GM19328 (cell line): ENCODE measurements around the gene ZNF385D.

ENCODE experiments used
- ATAC-seq: cut with Tn5 transposase; IDR thresholded peaks from one replicate; pipeline ENCODE4 v1.9.1; 2021; ENCODE audit warnings: mild to moderate bottlenecking, moderate library complexity; ENCODE audit not compliant: unreplicated experiment

ZNF385D gene

GRCh38 chr3:21618695-21619094 is 132.3 kb downstream of the ZNF385D start:
- ATAC-seq: no peak

- no peak for ATAC-seq
Observed at GRCh38 chr3:21613372-21614070, 137.5 kb downstream of the ZNF385D start.

- ATAC-seq: no peak
Observed at GRCh38 chr3:21601178-21601577, 149.8 kb downstream of the ZNF385D start.

- no peak for ATAC-seq
Observed at GRCh38 chr3:21599890-21600289, 151.1 kb downstream of the ZNF385D start.

GRCh38 chr3:21592828-21593227 is 158.2 kb downstream of the ZNF385D start:
- ATAC-seq: no peak

- ATAC-seq: no peak
Observed at GRCh38 chr3:21587894-21588293, 163.1 kb downstream of the ZNF385D start.

GRCh38 chr3:21585216-21585740 is 165.7 kb downstream of the ZNF385D start:
- ATAC-seq: no peak

GRCh38 chr3:21573291-21573690 is 177.7 kb downstream of the ZNF385D start:
- no peak for ATAC-seq

GRCh38 chr3:21564531-21564930 is 186.5 kb downstream of the ZNF385D start:
- no peak for ATAC-seq

- no peak for ATAC-seq
Observed at GRCh38 chr3:21562243-21562642, 188.8 kb downstream of the ZNF385D start.

- ATAC-seq: no peak
Observed at GRCh38 chr3:21561472-21561871, 189.5 kb downstream of the ZNF385D start.

- no peak for ATAC-seq
Observed at GRCh38 chr3:21551019-21551418, 200.0 kb downstream of the ZNF385D start.

GRCh38 chr3:21544076-21544462 is 206.9 kb downstream of the ZNF385D start:
- ATAC-seq: no peak

GRCh38 chr3:21543380-21544075 is 207.5 kb downstream of the ZNF385D start:
- no peak for ATAC-seq

GRCh38 chr3:21542656-21543379 is 208.2 kb downstream of the ZNF385D start:
- ATAC-seq: no peak

GRCh38 chr3:21540265-21540664 is 210.7 kb downstream of the ZNF385D start:
- no peak for ATAC-seq

GRCh38 chr3:21534462-21534861 is 216.5 kb downstream of the ZNF385D start:
- ATAC-seq: no peak

- ATAC-seq: no peak
Observed at GRCh38 chr3:21533002-21533401, 218.0 kb downstream of the ZNF385D start.

GRCh38 chr3:21531909-21532308 is 219.1 kb downstream of the ZNF385D start:
- ATAC-seq: no peak

- no peak for ATAC-seq
Observed at GRCh38 chr3:21528291-21528995, 222.6 kb downstream of the ZNF385D start.

GRCh38 chr3:21526461-21526860 is 224.5 kb downstream of the ZNF385D start:
- ATAC-seq: no peak
